ENCODE data around the gene NOM1. TPM values are rescaled to one million over a fixed set of nuclear protein-coding genes. Genes with fewer than 3 reads are reported as not detected.

The NOM1 gene
- total RNA-seq, 1 donor from 2014 or later = 19.7 TPM

- peak; percentile 90 for TF ChIP-seq EZH2 (IDR thresholded peaks at IDR 0.05; ENCODE audit: insufficient read depth, low read length)
- TF ChIP-seq, protein P1, sequence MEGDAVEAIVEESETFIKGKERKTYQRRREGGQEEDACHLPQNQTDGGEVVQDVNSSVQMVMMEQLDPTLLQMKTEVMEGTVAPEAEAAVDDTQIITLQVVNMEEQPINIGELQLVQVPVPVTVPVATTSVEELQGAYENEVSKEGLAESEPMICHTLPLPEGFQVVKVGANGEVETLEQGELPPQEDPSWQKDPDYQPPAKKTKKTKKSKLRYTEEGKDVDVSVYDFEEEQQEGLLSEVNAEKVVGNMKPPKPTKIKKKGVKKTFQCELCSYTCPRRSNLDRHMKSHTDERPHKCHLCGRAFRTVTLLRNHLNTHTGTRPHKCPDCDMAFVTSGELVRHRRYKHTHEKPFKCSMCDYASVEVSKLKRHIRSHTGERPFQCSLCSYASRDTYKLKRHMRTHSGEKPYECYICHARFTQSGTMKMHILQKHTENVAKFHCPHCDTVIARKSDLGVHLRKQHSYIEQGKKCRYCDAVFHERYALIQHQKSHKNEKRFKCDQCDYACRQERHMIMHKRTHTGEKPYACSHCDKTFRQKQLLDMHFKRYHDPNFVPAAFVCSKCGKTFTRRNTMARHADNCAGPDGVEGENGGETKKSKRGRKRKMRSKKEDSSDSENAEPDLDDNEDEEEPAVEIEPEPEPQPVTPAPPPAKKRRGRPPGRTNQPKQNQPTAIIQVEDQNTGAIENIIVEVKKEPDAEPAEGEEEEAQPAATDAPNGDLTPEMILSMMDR (IDR thresholded peaks at IDR 0.05; ENCODE audit: insufficient read depth, low read depth, low read length) = no peak
- H3K9me3 ChIP-seq (ENCODE audit: insufficient read depth, low read depth, low read length) = no peaks in the 10 kb centered on the region
- H3K27ac Mint-ChIP-seq (ENCODE audit: unreplicated experiment) = no peak overlapping the region
- H3K4me3 Mint-ChIP-seq (ENCODE audit: unreplicated experiment) = no peak overlapping the region
- no peak overlapping the region for H3K4me3 ChIP-seq (ENCODE audit: insufficient read depth, low read depth, low read length)
- H3K27ac ChIP-seq (ENCODE audit: low read depth, low read length) = no peak overlapping the region
- no peaks in the 10 kb centered on the region for H3K4me1 Mint-ChIP-seq (ENCODE audit: low read depth, unreplicated experiment)
- DNase-seq (ENCODE audit: low read depth) = no peak
- H3K4me1 ChIP-seq (ENCODE audit: insufficient read depth, low read length) = no peaks in the 10 kb centered on the region
- H3K4me2 ChIP-seq (ENCODE audit: low read length) = no peak overlapping the region
- no peak for FAIRE-seq
- peaks cover 2% of the 10 kb centered on the region for H3K36me3 Mint-ChIP-seq (ENCODE audit: low read depth, unreplicated experiment)
- peaks cover 12% of the 10 kb centered on the region for H4K20me1 ChIP-seq (ENCODE audit: insufficient read depth, low read length)
- peaks cover 83% of the 10 kb centered on the region for H3K27me3 ChIP-seq (ENCODE audit: insufficient read depth, low read length)
- H3K79me2 ChIP-seq (ENCODE audit: insufficient read depth, low read length) = no peaks in the 10 kb centered on the region
- peaks cover 59% of the 10 kb centered on the region for H3K27me3 Mint-ChIP-seq (ENCODE audit: low read depth, unreplicated experiment)
- no peak overlapping the region for H2AFZ ChIP-seq (ENCODE audit: low read depth, low read length)
- H3K36me3 ChIP-seq (ENCODE audit: insufficient read depth, low read length) = no peaks in the 10 kb centered on the region
- H3K9ac ChIP-seq (ENCODE audit: low read length) = no peak overlapping the region
- H3K9me3 Mint-ChIP-seq (ENCODE audit: unreplicated experiment) = peaks cover 8% of the 10 kb centered on the region
Measured at GRCh38 chr7:157006205-157006747, 56.8 kb downstream of the NOM1 start.

- no peaks in the 10 kb centered on the region for H3K4me1 Mint-ChIP-seq (ENCODE audit: low read depth, unreplicated experiment)
- no peak overlapping the region for H3K27ac Mint-ChIP-seq (ENCODE audit: unreplicated experiment)
- Histone ChIP-seq H2AFZ (ENCODE audit: low read depth, low read length) (no peak overlapping the region), H3K4me2 (ENCODE audit: low read length) (no peak overlapping the region), H3K27ac (ENCODE audit: low read depth, low read length) (no peak overlapping the region), H3K36me3 (ENCODE audit: insufficient read depth, low read length) (no peaks in the 10 kb centered on the region), H3K27me3 (ENCODE audit: insufficient read depth, low read length) (peaks cover 83% of the 10 kb centered on the region), H3K9ac (ENCODE audit: low read length) (no peak overlapping the region), H4K20me1 (ENCODE audit: insufficient read depth, low read length) (peaks cover 12% of the 10 kb centered on the region), H3K4me3 (ENCODE audit: insufficient read depth, low read depth, low read length) (no peak overlapping the region), H3K79me2 (ENCODE audit: insufficient read depth, low read length) (no peaks in the 10 kb centered on the region), H3K4me1 (ENCODE audit: insufficient read depth, low read length) (no peaks in the 10 kb centered on the region), H3K9me3 (ENCODE audit: insufficient read depth, low read depth, low read length) (no peaks in the 10 kb centered on the region)
- TF ChIP-seq, protein P1 (IDR thresholded peaks at IDR 0.05; ENCODE audit: insufficient read depth, low read depth, low read length) = no peak
- TF ChIP-seq EZH2 (IDR thresholded peaks at IDR 0.05; ENCODE audit: insufficient read depth, low read length) = no peak
- FAIRE-seq = no peak
- DNase-seq (ENCODE audit: low read depth) = no peak
- H3K27me3 Mint-ChIP-seq (ENCODE audit: low read depth, unreplicated experiment) = peaks cover 59% of the 10 kb centered on the region
- peaks cover under 1% of the 10 kb centered on the region for H3K36me3 Mint-ChIP-seq (ENCODE audit: low read depth, unreplicated experiment)
- H3K4me3 Mint-ChIP-seq (ENCODE audit: unreplicated experiment) = no peak overlapping the region
- H3K9me3 Mint-ChIP-seq (ENCODE audit: unreplicated experiment) = peaks cover 11% of the 10 kb centered on the region
Measured at GRCh38 chr7:157006829-157007469, 57.4 kb downstream of the NOM1 start.

GRCh38 chr7:157007470-157008066, 58.1 kb downstream of the NOM1 start:
- H3K4me1 Mint-ChIP-seq (ENCODE audit: low read depth, unreplicated experiment) = no peaks in the 10 kb centered on the region
- Histone ChIP-seq H3K79me2 (ENCODE audit: insufficient read depth, low read length) (no peaks in the 10 kb centered on the region), H3K4me1 (ENCODE audit: insufficient read depth, low read length) (no peaks in the 10 kb centered on the region), H3K9me3 (ENCODE audit: insufficient read depth, low read depth, low read length) (no peaks in the 10 kb centered on the region), H2AFZ (ENCODE audit: low read depth, low read length) (no peak overlapping the region), H3K27me3 (ENCODE audit: insufficient read depth, low read length) (peaks cover 83% of the 10 kb centered on the region), H3K4me3 (ENCODE audit: insufficient read depth, low read depth, low read length) (no peak overlapping the region), H3K9ac (ENCODE audit: low read length) (no peak overlapping the region), H3K4me2 (ENCODE audit: low read length) (no peak overlapping the region), H3K36me3 (ENCODE audit: insufficient read depth, low read length) (no peaks in the 10 kb centered on the region), H3K27ac (ENCODE audit: low read depth, low read length) (no peak overlapping the region), H4K20me1 (ENCODE audit: insufficient read depth, low read length) (peaks cover 12% of the 10 kb centered on the region)
- TF ChIP-seq EZH2 (IDR thresholded peaks at IDR 0.05; ENCODE audit: insufficient read depth, low read length) = no peak
- TF ChIP-seq, protein P1 (IDR thresholded peaks at IDR 0.05; ENCODE audit: insufficient read depth, low read depth, low read length) = no peak
- H3K9me3 Mint-ChIP-seq (ENCODE audit: unreplicated experiment) = peaks cover 12% of the 10 kb centered on the region
- DNase-seq (ENCODE audit: low read depth) (no peak), FAIRE-seq (no peak)
- H3K36me3 Mint-ChIP-seq (ENCODE audit: low read depth, unreplicated experiment) = no peaks in the 10 kb centered on the region
- H3K4me3 Mint-ChIP-seq (ENCODE audit: unreplicated experiment) = no peak overlapping the region
- no peak overlapping the region for H3K27ac Mint-ChIP-seq (ENCODE audit: unreplicated experiment)
- H3K27me3 Mint-ChIP-seq (ENCODE audit: low read depth, unreplicated experiment) = peaks cover 59% of the 10 kb centered on the region

Measured in astrocyte (in vitro differentiated cells and primary cell).